ENCODE data around the gene FABP1.

- TF ChIP-seq POLR2A (IDR thresholded peaks at IDR 0.05), result no peak
- no peak for TF ChIP-seq CTCF (IDR thresholded peaks at IDR 0.05)
Observed at GRCh38 chr2:88108796-88109195, 19.1 kb downstream of the FABP1 start.

All from uterus (tissue), 2 donors.